Measurements from ENCODE around the gene MAP3K10. TPM values are rescaled to one million over a fixed set of nuclear protein-coding genes. Genes with fewer than 3 reads are reported as not detected.

The MAP3K10 gene
- total and polyA plus RNA-seq, 2 of the 13 experiments (the other 11 are each of a cell fraction or from before 2014, with no cell fraction given): 3.4 to 5.0 TPM

GRCh38 chr19:40231544-40232424 lies 40.6 kb downstream of the MAP3K10 start (continued):
- TF ChIP-seq SOX6 (IDR thresholded peaks at IDR 0.05): no peak
- peak; percentile 82 for TF ChIP-seq SOX6 (CRISPR knock-in tag; IDR thresholded peaks at IDR 0.05)
- peak; percentile 81; the same call in 1 of the 2 replicates for TF ChIP-seq ZNF558 (CRISPR knock-in tag; IDR thresholded peaks at IDR 0.05; ENCODE audit: borderline replicate concordance)
- TF ChIP-seq ZBTB40 (IDR thresholded peaks at IDR 0.05): no peak
- TF ChIP-seq ZBTB40 (CRISPR knock-in tag; IDR thresholded peaks at IDR 0.05): peak; percentile 73; the same call in 1 of the 2 replicates
- 0 out of 2 replicates have a peak, but pooled peaks have one; percentile 55 for TF ChIP-seq ZBTB26 (CRISPR knock-in tag; IDR thresholded peaks at IDR 0.05; ENCODE audit: borderline replicate concordance)
- TF ChIP-seq SP1 (IDR thresholded peaks at IDR 0.05): no peak
- TF ChIP-seq SP1 (CRISPR knock-in tag; IDR thresholded peaks at IDR 0.05): peak; percentile 51; the same call in 1 of the 2 replicates
- TF ChIP-seq GABPB1 (CRISPR knock-in tag; IDR thresholded peaks at IDR 0.05): peak; percentile 97
- peak; percentile 39; the same call in 1 of the 2 replicates for TF ChIP-seq KDM5B (CRISPR knock-in tag; IDR thresholded peaks at IDR 0.05; ENCODE audit: borderline replicate concordance)
- TF ChIP-seq ZNF703 (CRISPR knock-in tag; IDR thresholded peaks at IDR 0.05; ENCODE audit: borderline replicate concordance): no peak
- no peak for TF ChIP-seq ZNF460 (CRISPR knock-in tag; IDR thresholded peaks at IDR 0.05; ENCODE audit: borderline replicate concordance)
- peak; percentile 29 for TF ChIP-seq SKI (IDR thresholded peaks at IDR 0.05; ENCODE audit: partially characterized antibody)
- TF ChIP-seq PATZ1 (CRISPR knock-in tag; IDR thresholded peaks at IDR 0.05): peak; percentile 98
- TF ChIP-seq FOXM1 (CRISPR knock-in tag; IDR thresholded peaks at IDR 0.05): no peak
- peak; percentile 26 for TF ChIP-seq MIER2 (CRISPR knock-in tag; IDR thresholded peaks at IDR 0.05)
- no peak for TF ChIP-seq ZNF75D (CRISPR knock-in tag; IDR thresholded peaks at IDR 0.05; ENCODE audit: borderline replicate concordance)
- TF ChIP-seq ZNF619 (CRISPR knock-in tag; IDR thresholded peaks at IDR 0.05): peak; percentile 71

Data from HepG2 (cell line).